Measurements from ENCODE around the gene ZFX. TPM values are rescaled to one million over a fixed set of nuclear protein-coding genes. Genes with fewer than 3 reads are reported as not detected.
A peak's percentile ranks its signal among the peaks of the same experiment; 100 is the strongest.

ZFX gene
- total RNA-seq, 1 donor from 2014 or later: 33.9 TPM

GRCh38 chrX:24147165-24147564 lies 2.4 kb upstream of the ZFX start:
- no peak for DNase-seq
- H3K36me3 Mint-ChIP-seq (ENCODE audit: unreplicated experiment): no peaks in the 10 kb centered on the region
- peaks cover 20% of the 10 kb centered on the region for H3K4me1 Mint-ChIP-seq (ENCODE audit: low read depth, unreplicated experiment)
- H3K4me3 Mint-ChIP-seq (ENCODE audit: unreplicated experiment): no peak overlapping the region
- peaks cover 4% of the 10 kb centered on the region for H3K9me3 Mint-ChIP-seq (ENCODE audit: unreplicated experiment)
- H3K27ac Mint-ChIP-seq (ENCODE audit: unreplicated experiment): no peak overlapping the region
- TF ChIP-seq, protein P1, sequence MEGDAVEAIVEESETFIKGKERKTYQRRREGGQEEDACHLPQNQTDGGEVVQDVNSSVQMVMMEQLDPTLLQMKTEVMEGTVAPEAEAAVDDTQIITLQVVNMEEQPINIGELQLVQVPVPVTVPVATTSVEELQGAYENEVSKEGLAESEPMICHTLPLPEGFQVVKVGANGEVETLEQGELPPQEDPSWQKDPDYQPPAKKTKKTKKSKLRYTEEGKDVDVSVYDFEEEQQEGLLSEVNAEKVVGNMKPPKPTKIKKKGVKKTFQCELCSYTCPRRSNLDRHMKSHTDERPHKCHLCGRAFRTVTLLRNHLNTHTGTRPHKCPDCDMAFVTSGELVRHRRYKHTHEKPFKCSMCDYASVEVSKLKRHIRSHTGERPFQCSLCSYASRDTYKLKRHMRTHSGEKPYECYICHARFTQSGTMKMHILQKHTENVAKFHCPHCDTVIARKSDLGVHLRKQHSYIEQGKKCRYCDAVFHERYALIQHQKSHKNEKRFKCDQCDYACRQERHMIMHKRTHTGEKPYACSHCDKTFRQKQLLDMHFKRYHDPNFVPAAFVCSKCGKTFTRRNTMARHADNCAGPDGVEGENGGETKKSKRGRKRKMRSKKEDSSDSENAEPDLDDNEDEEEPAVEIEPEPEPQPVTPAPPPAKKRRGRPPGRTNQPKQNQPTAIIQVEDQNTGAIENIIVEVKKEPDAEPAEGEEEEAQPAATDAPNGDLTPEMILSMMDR (IDR thresholded peaks at IDR 0.05; ENCODE audit: partially characterized antibody, unreplicated experiment): no peak
- H3K27me3 Mint-ChIP-seq (ENCODE audit: unreplicated experiment): peaks cover 2% of the 10 kb centered on the region

DNA sequence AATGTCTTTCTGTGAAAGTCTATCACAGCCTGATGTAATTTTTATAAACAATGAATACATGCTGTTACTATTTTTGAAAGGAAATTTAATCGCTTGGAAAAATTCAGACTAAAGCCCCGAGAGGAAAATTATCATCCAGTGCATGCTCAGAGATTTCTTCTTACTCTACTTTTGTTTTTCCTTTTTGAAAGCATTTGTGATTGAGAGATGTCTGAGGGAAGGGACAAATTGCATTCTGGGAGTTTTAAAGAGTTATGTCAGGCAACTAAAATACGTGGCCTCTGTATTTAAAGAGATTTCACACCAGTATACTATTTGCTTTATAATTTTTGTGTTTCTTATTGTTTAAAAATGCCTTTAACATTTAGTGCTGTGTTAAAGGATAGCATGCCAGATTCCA lies 1.4 kb upstream of the ZFX start:
- peak overlapping the region; percentile 87 for H3K27ac Mint-ChIP-seq (ENCODE audit: unreplicated experiment)
- H3K4me3 Mint-ChIP-seq (ENCODE audit: unreplicated experiment): peak overlapping the region; percentile 49
- no peaks in the 10 kb centered on the region for H3K36me3 Mint-ChIP-seq (ENCODE audit: unreplicated experiment)
- H3K27me3 Mint-ChIP-seq (ENCODE audit: unreplicated experiment): peaks cover 2% of the 10 kb centered on the region
- DNase-seq: no peak
- H3K4me1 Mint-ChIP-seq (ENCODE audit: low read depth, unreplicated experiment): peaks cover 25% of the 10 kb centered on the region
- TF ChIP-seq, protein P1 (IDR thresholded peaks at IDR 0.05; ENCODE audit: partially characterized antibody, unreplicated experiment): no peak
- H3K9me3 Mint-ChIP-seq (ENCODE audit: unreplicated experiment): peaks cover 4% of the 10 kb centered on the region

DNA sequence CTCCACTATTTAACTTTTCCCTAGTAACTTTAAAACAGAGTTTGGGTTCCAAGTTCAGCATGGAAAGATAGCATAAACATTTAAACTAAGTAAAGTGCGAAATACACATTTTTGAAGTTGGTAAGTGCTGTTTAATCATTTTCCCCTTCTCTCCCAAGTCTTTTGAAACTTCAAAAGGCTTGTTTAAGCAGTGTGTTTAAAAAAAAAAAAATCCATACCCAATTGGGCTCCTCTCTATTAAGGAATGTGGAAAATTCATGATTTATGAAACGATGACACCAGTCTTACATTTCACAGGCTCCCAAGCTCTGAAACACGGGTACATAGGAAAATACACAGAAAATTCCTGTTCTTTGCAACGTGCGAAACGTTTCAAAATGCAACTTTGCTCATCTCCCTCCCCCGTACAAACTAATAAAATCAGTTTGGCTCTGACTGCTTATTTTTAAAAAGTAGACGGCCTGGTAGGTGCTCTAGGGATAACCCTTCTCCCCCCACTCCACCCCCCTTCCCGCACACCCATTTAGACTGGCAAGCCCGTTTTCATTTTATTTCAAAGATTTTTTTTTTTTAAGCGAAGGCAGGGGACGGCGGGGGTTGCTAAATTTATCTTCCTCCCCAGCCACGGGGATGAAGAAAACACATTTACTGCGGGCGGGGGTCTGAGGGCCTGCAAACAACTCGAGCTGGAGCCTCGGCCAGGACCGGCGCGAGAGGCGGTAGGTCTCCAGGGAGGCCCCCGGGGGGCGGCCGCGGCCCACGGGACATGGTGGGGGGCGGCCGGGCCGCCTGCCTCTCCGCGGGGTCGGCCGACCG lies 786 bp upstream of the ZFX start:
- peaks cover 31% of the 10 kb centered on the region for H3K4me1 Mint-ChIP-seq (ENCODE audit: low read depth, unreplicated experiment)
- no peak for DNase-seq

DNA sequence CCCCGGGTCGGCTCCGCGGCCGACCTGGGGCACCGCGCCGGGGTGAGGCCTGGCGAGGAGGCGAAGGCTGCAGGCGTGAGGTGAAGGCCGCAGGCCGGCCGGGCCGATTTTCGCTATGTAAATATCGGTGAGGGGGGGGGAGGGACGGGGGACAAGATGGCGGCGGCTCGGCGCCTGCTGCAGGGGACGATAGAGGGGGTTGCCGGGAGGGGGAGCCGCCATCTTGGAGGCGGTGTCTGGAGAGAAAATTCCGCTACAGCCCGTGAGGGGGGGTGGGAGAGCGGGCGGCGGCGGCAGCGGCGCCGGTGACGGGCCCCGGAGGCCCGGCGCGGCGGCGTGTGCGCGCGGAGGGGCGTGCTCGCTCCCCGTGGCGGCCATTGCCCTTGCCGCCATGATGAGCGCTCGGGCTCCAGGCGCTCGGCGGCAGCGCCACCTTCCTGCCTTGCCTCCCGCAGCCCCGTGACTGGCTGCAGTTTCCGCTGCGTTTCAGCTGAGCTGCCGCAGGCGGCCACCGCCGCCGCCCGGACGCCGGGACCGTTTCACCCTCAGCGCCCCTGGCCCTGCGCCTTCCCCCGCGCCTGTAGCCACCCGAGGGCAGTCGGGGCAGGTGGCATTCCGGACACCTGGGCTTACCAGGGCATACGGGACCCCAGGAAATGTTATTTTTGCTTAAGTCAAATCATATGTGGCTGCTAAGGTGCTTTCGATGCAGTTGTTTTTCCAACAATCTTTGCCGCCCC lies 692 bp downstream of the ZFX start:
- TF ChIP-seq, protein P1 (IDR thresholded peaks at IDR 0.05; ENCODE audit: partially characterized antibody, unreplicated experiment): peak; percentile 48
- Mint-ChIP-seq H3K9me3 (ENCODE audit: unreplicated experiment) (peaks cover 4% of the 10 kb centered on the region), H3K27ac (ENCODE audit: unreplicated experiment) (peak overlapping the region; percentile 82), H3K4me1 (ENCODE audit: low read depth, unreplicated experiment) (peaks cover 30% of the 10 kb centered on the region), H3K27me3 (ENCODE audit: unreplicated experiment) (peaks cover 2% of the 10 kb centered on the region), H3K36me3 (ENCODE audit: unreplicated experiment) (no peaks in the 10 kb centered on the region), H3K4me3 (ENCODE audit: unreplicated experiment) (peak overlapping the region; percentile 88)
- peak; percentile 77 for DNase-seq

More for the DNA sequence above, 786 bp upstream of the ZFX start:
- Mint-ChIP-seq H3K36me3 (ENCODE audit: unreplicated experiment) (no peaks in the 10 kb centered on the region), H3K4me3 (ENCODE audit: unreplicated experiment) (peak overlapping the region; percentile 83), H3K27me3 (ENCODE audit: unreplicated experiment) (peaks cover 2% of the 10 kb centered on the region), H3K9me3 (ENCODE audit: unreplicated experiment) (peaks cover 4% of the 10 kb centered on the region), H3K27ac (ENCODE audit: unreplicated experiment) (peak overlapping the region; percentile 87)
- TF ChIP-seq, protein P1 (IDR thresholded peaks at IDR 0.05; ENCODE audit: partially characterized antibody, unreplicated experiment): no peak
